ENCODE measurements around the gene AP2B1.

GRCh38 chr17:35546487-35546886, 40.6 kb upstream of the AP2B1 start:
- TF ChIP-seq CTCF (IDR thresholded peaks at IDR 0.05; ENCODE audit: low read depth, low read length) (no peak), EZH2phosphoT487 (IDR thresholded peaks at IDR 0.05; ENCODE audit: low read depth) (no peak)

Data from OCI-LY3 (cell line).